Upper lobe of right lung (tissue), 1 donor: Measurements from ENCODE around the gene RBMS3. TPM values are rescaled to one million over a fixed set of nuclear protein-coding genes. Genes with fewer than 3 reads are reported as not detected.

Source experiments
- ATAC-seq: fragments of 200-7000 bp; cut with Tn5 transposase; one replicate; pipeline ENCODE4 v1.9.1; 2020; ENCODE audit warnings: mild to moderate bottlenecking, moderate library complexity
- DNase-seq: peaks from one replicate; pipeline ENCODE4 v3.0.0-alpha.2; 2020
- H3K27ac ChIP-seq: fragments of 200-600 bp; one replicate; pipeline ENCODE4 v1.8.0; 2022
- H3K27me3 ChIP-seq: fragments of 200-600 bp; one replicate; pipeline ENCODE4 v1.8.0; 2022; ENCODE audit warnings: mild to moderate bottlenecking
- H3K36me3 ChIP-seq: fragments of 200-600 bp; one replicate; pipeline ENCODE4 v1.8.0; 2022
- H3K4me1 ChIP-seq: fragments of 200-600 bp; one replicate; pipeline ENCODE4 v1.8.0; 2022
- H3K4me3 ChIP-seq: fragments of 200-600 bp; one replicate; pipeline ENCODE4 v1.8.0; 2022; ENCODE audit warnings: mild to moderate bottlenecking
- H3K9me3 ChIP-seq: fragments of 200-600 bp; one replicate; pipeline ENCODE4 v1.8.0; 2022
- intact Hi-C: fragments of 100-400 bp; cut with DNase I; formaldehyde crosslinking; loops from one replicate; pipeline ENCODE4 v1.11.0; 2022
- total RNA-seq: library from RNA; stranded (reverse); fragmentation: NEBNext Ultra II Directional; extraction: Animal tissue kit (Norgen Biotek cat#: 25700); gene quantifications from one replicate; pipeline ENCODE4 v1.2.1, GENCODE V29; 2021
- TF ChIP-seq, protein P1 (sequence below): fragments of 200-600 bp; IDR thresholded peaks from one replicate; pipeline ENCODE4 v1.8.0; 2022; ENCODE audit warnings: antibody characterized with exemption
- donor health status: DM: no; HTN: yes; CAD: no; lungs with severe emphysema.

The RBMS3 gene
- total RNA-seq, 1 donor from 2014 or later, result 85.9 TPM

DNA sequence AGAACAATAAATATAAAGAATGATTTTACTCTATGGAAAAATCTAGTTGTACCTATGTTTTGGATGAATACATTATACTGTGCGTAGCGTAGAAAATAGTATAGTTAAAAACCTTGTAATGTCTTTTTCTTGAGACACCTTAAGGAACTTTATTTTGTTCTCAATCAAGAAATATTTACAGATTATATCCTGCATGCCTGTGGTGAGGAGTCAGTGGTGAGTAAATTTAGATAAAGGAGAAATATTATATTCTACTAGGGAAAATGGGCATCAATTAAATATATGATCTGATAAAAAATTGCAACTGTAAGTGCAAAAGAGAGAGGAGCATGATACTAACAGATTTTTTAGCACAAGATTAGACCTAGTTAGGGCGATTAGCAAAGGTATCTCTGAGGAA lies 157.7 kb downstream of the RBMS3 start:
- DNase-seq (no peak), ATAC-seq (no peak)
- intact Hi-C loops, result no loop called here
- TF ChIP-seq, protein P1, sequence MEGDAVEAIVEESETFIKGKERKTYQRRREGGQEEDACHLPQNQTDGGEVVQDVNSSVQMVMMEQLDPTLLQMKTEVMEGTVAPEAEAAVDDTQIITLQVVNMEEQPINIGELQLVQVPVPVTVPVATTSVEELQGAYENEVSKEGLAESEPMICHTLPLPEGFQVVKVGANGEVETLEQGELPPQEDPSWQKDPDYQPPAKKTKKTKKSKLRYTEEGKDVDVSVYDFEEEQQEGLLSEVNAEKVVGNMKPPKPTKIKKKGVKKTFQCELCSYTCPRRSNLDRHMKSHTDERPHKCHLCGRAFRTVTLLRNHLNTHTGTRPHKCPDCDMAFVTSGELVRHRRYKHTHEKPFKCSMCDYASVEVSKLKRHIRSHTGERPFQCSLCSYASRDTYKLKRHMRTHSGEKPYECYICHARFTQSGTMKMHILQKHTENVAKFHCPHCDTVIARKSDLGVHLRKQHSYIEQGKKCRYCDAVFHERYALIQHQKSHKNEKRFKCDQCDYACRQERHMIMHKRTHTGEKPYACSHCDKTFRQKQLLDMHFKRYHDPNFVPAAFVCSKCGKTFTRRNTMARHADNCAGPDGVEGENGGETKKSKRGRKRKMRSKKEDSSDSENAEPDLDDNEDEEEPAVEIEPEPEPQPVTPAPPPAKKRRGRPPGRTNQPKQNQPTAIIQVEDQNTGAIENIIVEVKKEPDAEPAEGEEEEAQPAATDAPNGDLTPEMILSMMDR, result no peak
- Histone ChIP-seq H3K4me3 (no peak overlapping the region), H3K9me3 (no peaks in the 10 kb centered on the region), H3K27ac (no peak overlapping the region), H3K27me3 (no peaks in the 10 kb centered on the region), H3K36me3 (no peaks in the 10 kb centered on the region), H3K4me1 (peaks cover 4% of the 10 kb centered on the region)

DNA sequence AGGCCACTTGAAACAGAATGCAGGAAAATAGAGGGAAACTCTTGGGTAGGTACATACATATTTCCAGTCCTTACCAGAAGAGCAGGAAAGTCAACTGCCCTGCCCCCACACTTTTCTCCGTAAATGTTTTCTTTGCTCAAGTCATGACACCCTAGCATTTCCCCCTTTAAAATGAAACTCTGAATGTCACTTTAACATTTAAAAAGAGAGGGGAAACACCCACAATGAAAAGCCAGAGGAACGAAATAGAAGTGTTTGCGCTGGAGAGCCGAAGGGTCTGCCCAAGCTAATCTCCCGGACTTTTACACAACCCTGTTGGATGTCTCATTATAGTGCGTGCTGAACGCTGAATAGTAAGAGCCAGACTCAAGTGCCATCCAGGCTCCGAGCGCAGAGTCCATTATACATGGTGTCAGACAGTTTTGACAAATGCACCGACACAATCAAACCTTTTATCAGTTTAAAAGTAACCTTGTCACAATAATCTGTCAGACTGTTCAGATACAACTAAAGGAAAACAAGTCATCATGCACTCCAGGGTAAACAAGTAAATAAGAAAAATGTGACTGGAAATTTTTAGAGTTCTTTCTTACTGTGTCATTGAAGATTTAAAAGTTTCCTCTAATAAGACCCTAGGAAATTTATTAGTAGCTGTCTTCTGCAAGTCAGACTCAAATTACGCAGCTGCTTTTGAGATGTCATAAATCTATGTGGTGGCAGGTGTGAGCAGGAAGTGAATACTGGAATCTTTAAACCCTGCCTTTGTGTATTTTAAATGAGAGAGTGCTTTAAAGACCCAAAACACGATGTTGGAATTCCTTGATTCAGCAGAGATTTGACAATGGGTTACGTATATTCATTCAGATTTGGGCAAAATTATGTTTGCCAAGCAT lies 159.8 kb downstream of the RBMS3 start:
- intact Hi-C loops, result no loop called here
- peak overlapping the region; percentile 42 for H3K4me3 ChIP-seq
- peaks cover 4% of the 10 kb centered on the region for H3K4me1 ChIP-seq

DNA sequence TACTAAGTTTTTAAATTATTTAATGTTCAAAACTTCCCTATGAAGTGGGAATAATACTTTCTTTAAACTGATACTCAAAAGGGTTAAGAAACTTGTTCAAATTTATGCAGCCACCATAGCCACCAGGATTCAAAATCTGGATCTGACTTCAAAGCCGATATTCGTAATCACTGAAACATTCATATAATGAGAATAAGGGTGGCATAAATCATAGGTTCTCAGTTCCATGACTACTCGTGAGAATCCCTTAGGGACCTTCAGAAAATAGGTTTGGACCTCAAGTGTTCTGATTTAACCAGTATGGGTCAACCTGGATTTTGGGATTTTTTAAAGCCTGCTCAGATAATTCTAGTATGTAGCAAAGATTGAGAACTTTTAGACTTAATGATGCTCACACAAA lies 160.6 kb downstream of the RBMS3 start:
- no peak for DNase-seq
- intact Hi-C loops, result no loop called here
- no peak overlapping the region for H3K4me3 ChIP-seq
- H3K27me3 ChIP-seq, result no peaks in the 10 kb centered on the region
- H3K27ac ChIP-seq, result no peak overlapping the region
- no peaks in the 10 kb centered on the region for H3K36me3 ChIP-seq
- TF ChIP-seq, protein P1, result no peak
- no peak for ATAC-seq
- peaks cover 4% of the 10 kb centered on the region for H3K4me1 ChIP-seq
- no peaks in the 10 kb centered on the region for H3K9me3 ChIP-seq

More for the DNA sequence above, 159.8 kb downstream of the RBMS3 start:
- H3K36me3 ChIP-seq, result no peaks in the 10 kb centered on the region
- TF ChIP-seq, protein P1, result no peak
- no peaks in the 10 kb centered on the region for H3K27me3 ChIP-seq
- ATAC-seq (peak; percentile 90), DNase-seq (peak; percentile 67)
- no peaks in the 10 kb centered on the region for H3K9me3 ChIP-seq
- peak overlapping the region; percentile 58 for H3K27ac ChIP-seq

DNA sequence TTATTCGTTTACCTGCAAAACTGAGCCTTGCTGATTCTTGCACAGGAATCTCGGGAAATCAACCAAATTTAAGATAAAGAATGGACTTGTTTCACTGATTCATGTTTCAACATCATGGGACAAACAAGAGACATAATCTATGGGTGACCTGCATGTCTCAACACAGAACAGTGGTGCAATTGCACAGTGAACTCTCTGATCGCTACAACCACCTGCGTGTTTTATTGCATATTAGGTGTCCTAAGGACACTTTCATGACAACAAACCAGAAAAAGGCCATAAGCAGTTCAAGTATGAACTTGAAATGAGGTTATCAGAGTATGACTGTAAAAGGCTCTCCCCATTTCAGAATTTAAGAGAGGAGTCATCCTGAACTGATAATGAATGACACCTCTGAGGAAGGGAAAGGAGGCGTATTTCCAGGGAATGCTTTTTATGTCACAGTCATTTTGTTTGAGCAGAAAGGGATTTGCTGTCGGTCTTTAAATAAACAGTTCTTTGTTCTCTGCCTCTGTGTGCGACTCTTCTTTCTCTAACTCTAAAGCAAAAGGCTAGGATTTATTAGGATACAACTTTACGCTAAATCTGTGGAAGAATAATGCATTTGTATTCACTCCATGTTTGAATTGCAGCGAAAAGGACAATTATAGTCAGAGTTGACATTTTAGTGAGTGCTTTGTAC lies 167.2 kb downstream of the RBMS3 start:
- peaks cover 8% of the 10 kb centered on the region for H3K4me1 ChIP-seq
- no peak for DNase-seq
- TF ChIP-seq, protein P1, result no peak
- H3K9me3 ChIP-seq, result no peaks in the 10 kb centered on the region
- intact Hi-C loops, result no loop called here
- ATAC-seq, result no peak
- no peak overlapping the region for H3K4me3 ChIP-seq
- H3K27me3 ChIP-seq, result no peaks in the 10 kb centered on the region
- no peak overlapping the region for H3K27ac ChIP-seq
- no peaks in the 10 kb centered on the region for H3K36me3 ChIP-seq

DNA sequence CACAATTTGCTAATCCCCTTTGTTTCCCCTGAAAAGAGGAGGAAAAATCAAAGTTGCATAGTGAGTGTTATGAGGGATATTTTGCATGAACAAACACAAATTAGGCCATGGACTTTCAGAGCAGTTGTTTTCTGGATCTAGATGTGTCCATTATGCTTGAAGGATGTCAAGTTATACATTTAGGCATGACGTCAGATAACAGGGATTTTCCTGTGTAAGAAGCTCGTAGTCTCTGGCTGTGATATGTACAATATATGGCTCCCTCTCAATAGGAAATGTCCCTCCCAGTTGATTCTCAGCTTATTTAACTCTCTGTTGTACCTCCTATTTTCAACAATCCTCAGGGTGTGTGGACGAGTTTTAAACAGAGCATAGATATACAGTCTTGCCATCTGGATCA lies 171.0 kb downstream of the RBMS3 start:
- no peaks in the 10 kb centered on the region for H3K9me3 ChIP-seq
- H3K4me3 ChIP-seq, result no peak overlapping the region
- H3K27ac ChIP-seq, result no peak overlapping the region
- peaks cover 17% of the 10 kb centered on the region for H3K4me1 ChIP-seq
- TF ChIP-seq, protein P1, result no peak
- H3K27me3 ChIP-seq, result no peaks in the 10 kb centered on the region
- H3K36me3 ChIP-seq, result no peaks in the 10 kb centered on the region
- ATAC-seq (no peak), DNase-seq (no peak)
- intact Hi-C loops, result no loop called here
